PFSK-1 (cell line): ENCODE results near the gene EPC1.

Source experiments
- FOXP2 ChIP-seq: optimal IDR thresholded peaks from 2 replicates; pipeline ENCODE3; 2011; ENCODE audit warnings: borderline replicate concordance, control low read depth, inconsistent platforms; ENCODE audit not compliant: insufficient read depth; ENCODE audit errors: extremely low read length, extremely low read depth
- POLR2AphosphoS5 ChIP-seq: IDR thresholded peaks from 2 replicates; pipeline ENCODE4 v1.6.1; 2012; ENCODE audit warnings: low read depth, mild to moderate bottlenecking, control low read depth, low read length, moderate library complexity
- REST ChIP-seq, 2 experiments: IDR thresholded peaks; 2 replicates each; pipeline versions ENCODE4 v1.6.1 to v1.8.0; 2011 to 2012; ENCODE audit warnings: low read depth in 2 of 2, low read length in 2 of 2, control low read depth in 1 of 2, inconsistent platforms in 1 of 2, mild to moderate bottlenecking in 1 of 2, moderate library complexity in 1 of 2; ENCODE audit not compliant: insufficient read depth in 1 of 2
- SIN3A ChIP-seq: IDR thresholded peaks from 2 replicates; pipeline ENCODE4 v1.6.1; 2012; ENCODE audit warnings: mild to moderate bottlenecking, low read length, moderate library complexity, borderline replicate concordance; ENCODE audit not compliant: insufficient read depth
- TAF1 ChIP-seq: IDR thresholded peaks from 2 replicates; pipeline ENCODE4 v1.6.1; 2012; ENCODE audit warnings: low read length, control low read depth, borderline replicate concordance; ENCODE audit not compliant: insufficient read depth

GRCh38 chr10:32245760-32246159, 101.2 kb downstream of the EPC1 start:
- TF ChIP-seq TAF1 (no peak), SIN3A (no peak), POLR2AphosphoS5 (no peak), REST (IDR thresholded peaks at IDR 0.05; ENCODE audit: insufficient read depth in 1 of 2, low read depth in 2 of 2, low read length in 2 of 2) (no peak), FOXP2 (no peak)
